Gastrocnemius medialis (tissue), 4 donors: ENCODE data around the gene MASTL.

Experiments used
- POLR2A ChIP-seq, 2 donors: fragments of 450-650 bp; IDR thresholded peaks; one replicate each; pipeline ENCODE4 v1.6.1; 2017; ENCODE audit warnings: antibody characterized with exemption in 2 of 2, mild to moderate bottlenecking in 2 of 2, moderate library complexity in 2 of 2
- TF ChIP-seq, protein P1 (sequence below), 5 experiments: fragments of 450-650 bp in 3 of 5; fragments of 200-600 bp in 2 of 5; sonication (generic) in 2 of 5; IDR thresholded peaks in 4 of 5; conservative IDR thresholded peaks in 1 of 5; 1 replicate in 4 of 5; 2 replicates in 1 of 5; pipeline ENCODE4 v1.5.1; 2016 to 2019; ENCODE audit warnings: antibody characterized with exemption in 5 of 5, mild to moderate bottlenecking in 3 of 5, moderate library complexity in 3 of 5

DNA sequence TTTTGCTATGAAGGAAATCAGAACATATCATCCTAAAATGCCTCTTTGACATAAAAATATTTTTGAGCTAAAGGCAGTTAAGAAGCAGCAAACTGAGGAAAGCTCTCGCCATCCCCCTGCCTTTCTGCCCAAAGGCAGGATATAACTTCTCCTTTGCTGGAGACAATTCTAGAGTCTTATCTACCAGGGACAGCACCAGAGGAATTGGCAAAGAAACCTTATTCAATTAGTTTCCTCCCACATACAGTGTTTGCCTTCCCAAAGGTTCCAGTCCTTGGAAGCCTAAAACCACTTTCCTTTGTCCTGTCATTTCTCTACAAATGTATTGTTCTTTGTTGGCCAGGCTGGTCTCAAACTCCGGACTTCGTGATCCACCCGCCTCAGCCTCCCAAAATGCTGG is 33.7 kb downstream of the MASTL start:
- TF ChIP-seq POLR2A (IDR thresholded peaks at IDR 0.05): no peak
- TF ChIP-seq, protein P1, sequence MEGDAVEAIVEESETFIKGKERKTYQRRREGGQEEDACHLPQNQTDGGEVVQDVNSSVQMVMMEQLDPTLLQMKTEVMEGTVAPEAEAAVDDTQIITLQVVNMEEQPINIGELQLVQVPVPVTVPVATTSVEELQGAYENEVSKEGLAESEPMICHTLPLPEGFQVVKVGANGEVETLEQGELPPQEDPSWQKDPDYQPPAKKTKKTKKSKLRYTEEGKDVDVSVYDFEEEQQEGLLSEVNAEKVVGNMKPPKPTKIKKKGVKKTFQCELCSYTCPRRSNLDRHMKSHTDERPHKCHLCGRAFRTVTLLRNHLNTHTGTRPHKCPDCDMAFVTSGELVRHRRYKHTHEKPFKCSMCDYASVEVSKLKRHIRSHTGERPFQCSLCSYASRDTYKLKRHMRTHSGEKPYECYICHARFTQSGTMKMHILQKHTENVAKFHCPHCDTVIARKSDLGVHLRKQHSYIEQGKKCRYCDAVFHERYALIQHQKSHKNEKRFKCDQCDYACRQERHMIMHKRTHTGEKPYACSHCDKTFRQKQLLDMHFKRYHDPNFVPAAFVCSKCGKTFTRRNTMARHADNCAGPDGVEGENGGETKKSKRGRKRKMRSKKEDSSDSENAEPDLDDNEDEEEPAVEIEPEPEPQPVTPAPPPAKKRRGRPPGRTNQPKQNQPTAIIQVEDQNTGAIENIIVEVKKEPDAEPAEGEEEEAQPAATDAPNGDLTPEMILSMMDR (IDR thresholded peaks at IDR 0.05 in 4 of 5, conservative IDR thresholded peaks at IDR 0.05 in 1 of 5): no peak
